ENCODE data around the gene COL5A1.

The COL5A1 gene

DNA sequence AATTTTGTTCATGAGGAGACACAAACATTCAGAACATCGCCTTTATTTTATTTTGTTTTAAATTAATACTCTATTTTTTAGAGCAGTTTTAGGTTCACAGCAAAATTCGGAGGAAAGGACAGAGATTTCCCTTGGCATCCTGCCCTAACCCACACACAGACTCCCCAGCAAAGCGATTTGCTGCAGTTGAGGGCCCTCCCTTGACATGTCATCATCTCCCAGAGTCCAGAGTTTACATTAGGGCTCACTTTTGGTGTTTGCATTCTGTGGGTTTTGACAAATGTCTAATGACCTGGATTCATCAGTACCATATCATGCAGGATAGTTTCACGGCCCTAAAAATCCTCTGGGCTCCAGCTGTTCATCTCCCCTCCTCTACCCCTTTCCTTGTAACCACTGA is 33.6 kb upstream of the COL5A1 start:
- no peak for DNase-seq

DNA sequence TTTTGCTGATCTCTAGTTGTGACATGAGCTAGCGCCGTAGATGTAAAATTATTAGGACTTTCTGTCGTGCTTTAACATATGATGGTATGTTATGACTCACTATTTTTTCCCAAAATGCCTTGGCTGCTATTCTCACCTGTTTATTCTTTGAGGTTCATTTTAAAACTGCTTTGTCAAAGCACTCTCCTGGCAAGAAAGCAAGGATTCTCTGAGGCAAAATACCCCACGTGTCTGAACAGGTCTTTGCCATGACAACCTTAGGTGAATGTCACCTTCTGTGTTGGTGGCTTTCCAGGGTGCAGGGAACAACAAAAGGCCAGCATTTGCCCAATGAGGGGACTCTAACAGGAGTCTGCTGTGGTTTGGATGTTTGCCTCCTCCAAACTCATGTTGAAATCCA is 30.6 kb upstream of the COL5A1 start:
- DNase-seq = peak; percentile 15

DNA sequence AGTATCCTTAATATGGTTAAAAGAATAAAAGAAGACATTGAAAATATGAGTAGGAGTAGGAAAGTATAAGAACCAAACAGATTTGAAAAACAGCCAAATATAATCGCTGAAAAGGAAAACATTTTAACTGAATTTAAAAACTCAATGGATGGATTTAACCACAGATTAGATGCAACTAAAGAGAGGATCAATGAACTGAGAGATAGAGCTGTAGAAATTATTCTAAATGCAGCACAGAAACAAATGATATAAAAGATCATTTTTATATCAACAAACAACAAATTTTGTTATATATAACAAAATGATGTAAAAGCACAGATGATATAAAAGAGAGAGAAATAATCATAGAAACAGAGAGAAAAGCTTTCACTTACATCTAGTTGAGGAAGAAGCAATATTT is 29.3 kb upstream of the COL5A1 start:
- no peak for DNase-seq

DNA sequence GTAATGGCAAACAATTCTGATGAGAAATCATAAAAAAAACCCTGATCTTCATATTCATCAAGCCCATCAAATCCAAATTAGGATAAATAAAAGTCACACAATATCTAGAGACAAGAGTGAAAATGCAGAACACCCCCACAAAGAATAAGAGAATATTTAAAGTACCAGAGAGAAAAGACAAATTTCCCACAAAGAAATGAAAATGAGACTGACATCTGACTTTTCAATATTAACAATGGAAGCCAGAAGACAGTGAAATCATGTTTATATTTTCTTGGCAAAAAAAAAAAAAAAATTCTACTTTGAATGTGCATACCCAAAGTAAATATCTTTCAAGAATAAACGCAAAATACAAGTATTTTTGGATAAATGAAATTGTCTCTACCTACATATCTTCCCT is 28.9 kb upstream of the COL5A1 start:
- no peak for DNase-seq

DNA sequence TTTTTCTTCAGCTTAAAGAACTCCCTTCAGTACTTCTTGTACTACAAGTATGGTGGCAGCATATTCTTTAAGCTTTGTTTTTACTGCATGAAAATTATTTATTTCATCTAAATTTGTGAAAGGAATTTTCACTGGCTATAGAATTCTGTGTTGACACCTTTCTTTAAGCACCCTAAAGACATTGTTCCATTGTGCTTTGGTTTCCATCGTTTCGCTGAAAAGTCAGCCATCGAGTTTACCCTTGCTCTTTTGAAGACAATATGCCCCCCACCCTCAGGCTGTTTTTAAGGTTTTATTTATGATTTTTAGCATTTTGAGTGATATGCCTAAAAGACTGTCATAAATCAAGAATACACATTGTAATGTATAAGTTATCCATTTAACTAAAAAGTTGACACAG is 27.3 kb upstream of the COL5A1 start:
- no peak for DNase-seq

DNA sequence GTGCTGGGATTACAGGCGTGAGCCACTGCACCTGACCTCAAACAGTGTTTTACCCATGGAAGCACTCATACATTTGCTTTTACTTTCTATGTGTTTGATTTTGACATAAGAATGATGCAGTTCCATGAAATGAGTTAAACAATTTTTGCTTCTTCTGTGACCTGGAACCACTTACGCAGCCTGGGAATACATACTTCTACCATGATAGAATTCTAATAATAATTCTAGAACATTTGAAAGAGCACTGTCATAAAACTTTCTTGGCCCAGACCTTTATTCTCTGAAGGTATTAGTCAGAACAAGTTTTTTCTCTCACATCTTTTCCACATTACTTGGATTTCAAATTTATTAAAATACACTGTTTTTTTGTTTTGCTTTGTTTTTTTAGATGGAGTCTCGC is 25.3 kb upstream of the COL5A1 start:
- DNase-seq = no peak

DNA sequence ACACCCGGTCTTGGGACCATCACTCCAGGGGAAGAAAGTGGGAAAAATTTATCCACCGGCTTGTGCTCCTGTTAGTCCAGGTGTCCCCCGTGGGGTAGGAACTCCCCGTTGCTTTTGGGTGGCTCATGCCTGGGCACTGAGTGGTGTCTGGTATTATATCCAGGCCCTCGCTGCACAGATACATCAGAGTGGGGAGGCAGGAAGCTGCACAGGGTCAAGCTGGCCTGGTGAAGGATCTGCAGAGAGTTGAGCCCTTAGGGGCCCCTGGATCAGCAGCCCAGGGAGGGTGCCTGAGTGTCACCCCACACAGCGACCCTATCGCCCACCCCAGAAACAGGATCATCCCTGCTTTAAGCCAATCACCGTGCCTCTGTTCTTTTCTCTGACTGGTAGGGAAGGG is 24.4 kb upstream of the COL5A1 start:
- no peak for DNase-seq

DNA sequence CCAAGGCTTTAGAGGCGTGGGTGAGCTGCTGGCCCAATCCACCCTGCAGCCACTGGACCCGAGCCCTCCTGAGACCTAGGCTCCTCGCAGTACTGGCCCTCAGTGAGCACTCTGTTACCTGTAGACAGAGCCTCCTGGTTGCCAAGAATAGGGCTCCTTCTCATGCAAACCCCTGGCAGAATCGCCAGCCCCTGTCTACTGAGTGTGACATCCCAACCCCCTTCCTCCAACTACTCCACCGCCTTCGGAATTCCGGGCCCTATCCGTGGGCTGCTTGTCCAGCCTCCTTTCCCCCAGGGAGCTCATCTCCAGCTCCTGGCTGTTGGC is 23.8 kb upstream of the COL5A1 start:
- DNase-seq = no peak

DNA sequence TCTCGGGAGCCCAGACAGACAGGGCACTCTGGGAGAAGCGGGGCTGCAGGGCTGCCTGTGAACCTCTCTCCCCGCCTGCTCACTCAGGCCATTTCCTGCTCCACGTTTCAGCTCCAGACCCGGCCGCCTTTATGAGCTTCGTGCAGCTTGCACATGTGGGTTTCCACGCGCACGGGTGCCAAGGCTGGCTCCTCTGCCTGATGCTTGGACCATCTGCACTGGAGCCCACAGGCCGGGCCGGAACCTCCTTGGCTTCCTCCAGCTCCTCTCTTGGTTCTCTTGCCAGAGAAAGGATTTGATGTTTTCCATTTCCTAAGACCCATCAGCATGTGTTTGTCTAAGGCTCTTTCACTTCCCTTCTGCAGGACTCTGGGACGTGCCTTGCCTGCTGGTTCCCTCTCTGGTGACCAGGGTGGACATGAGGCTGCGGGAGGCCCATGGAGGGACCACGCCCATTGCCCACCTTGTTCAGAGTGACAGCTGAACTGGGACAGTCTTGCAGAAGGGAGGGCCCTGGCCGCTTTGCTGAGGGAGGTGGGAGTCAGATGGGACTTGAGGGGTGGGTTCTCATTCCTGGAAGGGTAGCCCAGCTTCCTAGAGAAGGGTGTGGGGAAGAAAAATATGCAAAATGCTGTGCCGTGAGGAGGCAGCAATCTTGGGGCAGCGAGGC is 23.3 kb upstream of the COL5A1 start:
- no peak for DNase-seq

DNA sequence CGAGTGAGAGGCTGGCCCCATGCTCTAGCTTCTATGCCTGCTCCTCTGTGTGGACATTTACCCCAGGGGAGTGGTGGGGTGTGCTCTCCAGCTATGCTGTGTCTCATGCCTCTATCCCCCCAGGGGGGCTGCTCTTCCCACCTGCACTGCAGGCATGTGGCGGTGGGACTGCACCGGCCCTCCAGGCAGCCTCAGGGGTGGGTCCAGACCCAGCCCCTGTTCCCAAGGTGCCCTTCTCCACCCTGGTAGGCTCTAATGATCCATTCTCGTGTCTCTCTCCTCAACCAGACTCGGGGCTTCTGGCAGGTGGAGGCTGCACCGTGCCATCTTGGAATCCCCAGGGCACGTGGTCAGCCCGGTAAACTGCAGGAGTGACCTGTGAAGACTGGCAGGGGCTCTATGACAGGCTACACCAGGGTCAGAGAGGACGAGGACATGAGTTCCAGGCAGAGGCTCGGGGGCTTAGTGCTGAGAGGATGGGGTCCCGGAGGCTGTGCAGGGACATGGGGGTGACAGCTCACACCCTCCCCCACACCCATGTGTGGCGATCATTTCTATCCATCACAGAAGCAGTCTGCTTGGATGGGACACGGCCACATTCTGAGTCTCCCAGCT is 22.7 kb upstream of the COL5A1 start:
- no peak for DNase-seq

DNA sequence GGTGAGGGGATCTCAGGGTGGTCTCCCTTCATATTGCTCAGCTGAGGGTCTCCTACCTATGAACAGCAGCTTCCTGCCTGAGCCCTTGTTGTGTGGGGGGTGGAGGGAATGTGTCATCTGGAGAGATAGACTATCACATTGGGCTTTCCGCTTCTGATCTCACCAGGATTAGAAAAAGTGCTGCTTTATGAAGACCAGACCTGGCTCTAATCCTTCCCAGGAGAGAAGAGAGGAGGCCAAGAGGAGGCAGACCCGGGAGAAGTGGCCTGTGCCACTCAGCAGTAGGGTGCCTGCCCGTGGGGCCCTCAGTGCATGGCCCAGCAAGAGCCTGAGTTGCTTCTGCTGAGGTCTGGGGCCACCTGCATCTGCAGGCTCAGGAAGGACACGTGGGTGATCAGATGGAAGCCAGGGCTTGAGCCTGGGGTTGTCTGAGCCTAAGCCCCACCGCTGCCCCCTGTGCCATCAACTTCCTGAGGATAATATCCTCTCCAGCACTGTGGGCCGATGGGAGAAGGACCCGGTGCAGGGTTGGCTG is 22.1 kb upstream of the COL5A1 start:
- no peak for DNase-seq

DNA sequence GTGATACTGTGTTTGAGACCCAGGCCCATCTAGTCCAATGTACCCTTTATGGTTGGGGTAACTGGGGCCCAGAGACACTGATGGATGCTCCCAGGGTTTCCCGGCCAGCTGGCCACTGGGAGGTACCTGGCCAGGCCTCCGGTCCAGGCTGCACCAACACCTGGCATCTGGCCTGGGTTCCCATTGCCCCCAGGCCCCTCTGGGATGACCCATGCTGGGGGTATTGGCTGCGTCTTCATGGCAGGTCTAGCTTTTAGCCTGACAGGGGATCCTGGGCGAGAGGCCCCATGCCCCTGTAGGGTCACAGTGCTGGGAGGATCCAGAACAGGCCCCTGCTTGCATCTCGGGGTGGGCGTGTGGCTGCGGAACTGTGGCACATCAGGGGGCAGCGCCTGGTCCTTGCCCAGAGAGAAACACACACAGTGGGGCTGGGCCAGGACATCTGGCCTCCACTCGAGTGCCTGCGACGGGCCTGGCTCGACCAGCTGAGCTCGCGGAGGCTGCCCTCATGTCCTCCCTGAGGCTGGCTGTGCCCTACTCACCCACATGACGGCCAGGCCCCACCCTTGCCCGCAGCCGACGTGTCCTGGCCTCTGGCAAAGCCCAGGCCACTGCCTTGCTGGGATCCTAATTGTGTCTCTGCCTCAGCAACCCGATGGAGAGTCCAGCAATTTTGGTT is 21.5 kb upstream of the COL5A1 start:
- no peak for DNase-seq

DNA sequence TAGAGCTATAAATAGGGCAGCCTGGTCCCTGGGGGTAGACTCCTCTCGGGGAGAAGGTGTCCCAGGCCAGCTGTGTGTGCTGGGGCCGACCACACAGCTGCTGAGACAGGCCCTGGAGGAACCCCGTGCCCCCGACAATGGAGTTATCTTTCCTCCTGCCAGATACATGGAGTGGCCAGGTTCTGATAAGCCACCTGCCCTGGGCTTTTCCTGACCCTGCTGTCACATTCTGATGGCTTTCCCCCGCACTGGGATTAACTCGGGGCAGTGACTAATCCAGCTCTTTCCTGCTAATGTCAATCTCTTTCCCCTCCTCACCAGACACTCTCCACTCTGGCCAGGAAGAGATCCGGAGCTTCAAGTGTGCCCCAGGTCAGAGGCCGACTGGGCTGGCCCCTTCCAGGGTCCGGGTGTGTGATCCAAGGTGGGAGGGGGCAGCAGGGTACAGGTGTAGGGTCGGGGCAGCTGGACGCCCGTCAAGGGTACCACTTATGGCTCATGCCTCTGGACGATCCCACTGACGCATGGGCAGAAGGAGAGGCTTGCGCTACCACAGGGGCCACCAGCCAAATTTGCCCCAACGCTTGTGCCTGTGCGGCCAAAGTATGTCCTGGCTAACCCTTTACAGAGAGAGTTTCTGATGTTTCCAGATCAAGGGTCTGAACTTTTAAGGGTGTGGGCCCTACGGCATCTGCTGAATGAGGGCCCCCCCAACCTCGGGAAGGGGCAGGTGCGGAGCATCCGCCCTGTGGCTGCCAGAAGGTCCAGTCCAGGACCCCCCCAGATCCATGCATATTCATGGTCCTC is 20.6 kb upstream of the COL5A1 start:
- DNase-seq = no peak

DNA sequence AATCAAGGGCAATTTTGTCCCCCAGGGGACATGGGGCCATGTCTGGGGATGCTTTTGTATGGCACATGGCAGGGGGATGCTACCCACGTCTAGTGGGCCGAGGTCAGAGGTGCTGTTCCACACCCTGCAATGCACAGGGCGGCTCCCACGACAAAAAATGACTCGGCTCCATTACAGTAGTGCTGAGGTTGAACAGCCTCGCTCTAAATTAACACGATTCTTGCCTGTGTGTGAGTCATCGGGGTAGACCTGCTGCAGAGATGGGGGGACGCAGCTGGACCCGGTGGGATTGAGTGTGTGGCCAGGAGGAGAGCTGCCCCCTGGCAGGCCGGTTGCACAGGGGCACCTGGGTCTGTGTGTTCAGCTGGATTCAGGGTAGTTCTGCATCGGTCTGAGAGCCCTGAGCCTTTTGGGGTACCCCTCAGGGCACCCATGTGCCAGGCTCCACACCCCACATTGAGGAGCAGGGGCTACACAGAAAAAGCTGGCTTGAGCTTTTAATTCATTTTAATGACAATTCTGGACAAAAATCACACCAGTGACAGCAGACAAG is 20.0 kb upstream of the COL5A1 start:
- DNase-seq = no peak

DNA sequence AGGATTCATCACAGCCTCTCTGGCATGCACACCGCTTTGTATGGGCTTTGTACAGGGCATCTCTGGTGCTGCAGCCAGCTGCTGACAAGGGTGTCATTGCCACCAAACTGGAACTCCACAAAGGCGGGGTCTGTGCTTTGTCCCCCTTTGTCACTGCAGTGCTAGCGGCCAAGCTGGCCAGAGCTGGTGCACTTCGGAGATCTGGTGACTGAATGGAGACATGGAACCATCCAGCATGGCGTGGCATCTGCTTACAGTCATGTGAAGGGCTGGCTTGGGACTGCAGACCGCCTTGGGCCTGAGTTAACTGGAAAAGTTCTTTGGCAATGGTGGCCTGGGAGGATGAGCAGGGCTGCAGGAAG is 18.7 kb upstream of the COL5A1 start:
- no peak for DNase-seq

DNA sequence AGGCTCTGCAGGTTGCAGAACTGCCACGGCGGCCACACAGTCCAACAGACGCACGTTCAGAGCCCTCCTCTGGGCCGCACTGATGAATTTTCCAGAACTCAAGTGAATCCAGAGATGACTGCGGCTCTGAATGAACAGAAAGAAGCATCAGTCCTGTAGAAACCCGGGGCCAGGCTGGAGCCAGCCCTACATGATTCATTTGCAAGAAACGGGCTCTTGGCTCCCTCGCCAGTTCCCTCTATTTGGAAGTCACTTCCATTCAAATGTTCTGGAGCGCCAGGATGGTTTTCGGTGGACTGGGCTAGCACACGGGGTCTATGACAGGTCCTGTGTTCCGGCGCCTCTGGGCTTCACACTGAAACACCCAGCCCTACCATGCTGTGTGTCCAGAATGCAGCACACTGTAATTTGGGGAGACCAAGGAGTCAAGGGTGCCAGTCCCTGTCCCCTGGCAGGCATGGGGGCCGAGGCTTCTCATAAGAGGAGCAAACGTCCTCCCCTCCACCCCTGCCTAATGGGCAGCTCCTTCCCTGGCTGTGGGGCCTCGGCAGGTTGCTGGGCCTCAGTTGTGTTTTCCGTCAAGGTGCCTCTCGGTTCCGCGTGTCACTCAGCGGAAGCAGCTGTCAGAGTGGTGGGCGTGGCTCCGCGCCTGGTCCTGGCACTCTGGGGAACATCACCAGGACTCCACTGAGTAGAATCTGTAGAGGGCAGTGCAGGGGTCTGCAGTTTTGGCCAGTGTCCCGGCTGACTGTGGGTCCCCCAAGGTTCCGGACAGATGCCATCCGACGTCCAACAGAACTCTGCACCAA is 18.1 kb upstream of the COL5A1 start:
- no peak for DNase-seq

DNA sequence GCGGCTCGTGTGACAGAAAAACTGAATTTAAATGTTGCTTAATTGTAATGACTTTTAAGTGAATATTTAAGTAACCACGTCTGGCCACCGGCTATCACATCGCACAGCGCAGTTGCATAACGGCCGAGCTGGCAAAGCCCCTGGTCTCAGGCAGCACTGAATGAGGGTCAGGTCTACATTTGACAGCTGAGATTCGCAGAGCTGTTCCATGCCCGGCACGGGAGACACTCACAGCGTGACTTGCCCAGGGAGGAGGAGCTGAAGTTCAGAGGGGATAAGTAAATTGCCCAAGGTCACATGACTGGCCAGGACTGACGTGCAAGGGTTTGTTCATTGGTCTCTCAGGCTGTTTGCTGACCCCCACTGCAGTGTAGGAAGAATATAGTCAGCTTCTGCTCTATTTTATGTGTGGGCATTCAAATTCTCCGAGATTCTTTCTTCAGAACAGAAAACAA is 17.4 kb upstream of the COL5A1 start:
- no peak for DNase-seq

DNA sequence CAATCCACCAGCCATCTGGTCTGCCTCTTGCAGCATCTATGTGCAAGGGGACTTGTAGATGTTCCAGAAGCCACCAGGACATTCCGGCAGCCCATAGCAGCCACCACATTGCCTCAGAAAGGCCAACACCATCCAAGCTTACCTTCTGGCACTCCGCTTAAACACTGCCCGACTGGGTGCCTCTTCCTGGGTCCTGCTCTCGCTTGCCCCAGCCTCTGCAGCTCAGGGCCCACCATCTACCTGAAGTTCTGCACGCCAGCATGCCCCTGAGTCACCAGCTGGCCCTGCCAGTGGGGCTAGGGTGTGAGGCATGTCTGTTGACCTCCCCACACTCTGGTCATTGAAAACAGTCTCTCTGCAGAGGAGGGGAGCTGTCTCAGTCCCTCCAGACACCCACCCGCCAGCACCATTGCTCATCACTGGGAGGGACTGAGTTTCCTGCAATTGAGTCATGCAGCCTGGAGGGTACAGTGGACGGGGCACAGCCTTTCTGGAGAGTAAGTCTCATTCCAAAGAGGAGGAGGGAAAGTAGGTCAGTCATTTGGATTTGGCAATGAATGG is 16.9 kb upstream of the COL5A1 start:
- no peak for DNase-seq

DNA sequence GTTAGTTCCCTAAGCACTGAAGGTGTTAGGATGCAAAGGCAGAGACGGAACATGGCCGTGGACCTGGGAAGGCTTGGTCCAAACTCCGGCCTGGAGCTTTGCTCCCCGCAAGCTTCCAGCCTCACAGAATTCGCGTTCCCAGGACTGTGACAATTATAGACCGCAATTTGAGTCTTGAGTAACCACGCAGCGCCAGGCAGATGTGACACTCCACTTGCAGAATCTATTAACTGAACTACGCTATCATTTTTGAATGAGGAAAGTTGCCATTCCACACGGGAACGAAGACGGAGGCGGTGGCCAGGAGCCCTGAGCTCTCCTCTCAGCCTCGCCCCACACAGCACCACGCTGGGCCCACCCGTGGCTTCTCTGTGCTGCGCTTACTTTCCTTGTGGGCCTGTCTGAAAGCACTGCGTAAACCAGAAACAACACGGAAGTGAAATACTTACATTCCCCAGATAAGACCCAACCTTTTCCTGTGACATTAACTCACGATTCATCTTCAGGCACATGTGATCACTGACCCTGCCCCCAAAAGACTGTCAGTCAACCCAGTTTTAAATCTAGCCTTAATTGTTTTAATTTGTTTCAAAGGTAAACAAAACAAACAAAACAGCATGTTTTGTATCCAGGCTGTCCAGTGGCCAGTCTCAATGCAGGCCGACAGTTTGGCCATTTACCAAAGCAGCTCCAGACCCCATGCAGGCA is 16.1 kb upstream of the COL5A1 start:
- no peak for DNase-seq

DNA sequence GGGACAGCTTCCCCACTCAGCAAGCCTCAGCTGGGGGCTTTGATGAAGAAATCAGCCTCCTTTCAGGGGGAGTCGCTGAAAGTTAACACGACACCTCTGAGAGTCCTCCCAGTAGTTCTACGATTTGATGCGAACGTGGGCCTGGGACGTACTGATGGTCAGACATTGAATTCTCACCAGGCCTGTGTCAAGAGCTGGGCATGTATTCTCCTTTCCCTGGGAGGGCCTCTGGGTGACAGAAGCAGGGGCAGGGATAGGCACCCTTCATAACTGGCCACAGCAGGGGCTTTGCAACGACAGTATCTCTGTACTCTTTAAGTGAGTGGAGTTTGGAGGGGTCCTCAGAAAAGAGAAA is 15.6 kb upstream of the COL5A1 start:
- no peak for DNase-seq
